ENCODE measurements around the gene BMP2.

GRCh38 chr20:6756693-6757595, 10.5 kb upstream of the BMP2 start:
- no peak for TF ChIP-seq CTCF (IDR thresholded peaks at IDR 0.05)
- no peak for TF ChIP-seq POLR2A (IDR thresholded peaks at IDR 0.05)

All from adrenal gland (tissue), 5 donors.